Suprapubic skin (tissue), 3 donors: Measurements from ENCODE around the gene SLC8A1.

Experiments
- CTCF ChIP-seq, 2 donors: fragments of 200-600 bp in 1 of 2; fragments of 450-650 bp in 1 of 2; sonication (generic) in 1 of 2; IDR thresholded peaks; one replicate each; pipeline ENCODE4 v1.5.1; 2016 to 2019; ENCODE audit warnings: antibody characterized with exemption in 2 of 2, mild to moderate bottlenecking in 1 of 2, moderate library complexity in 1 of 2
- POLR2A ChIP-seq, 2 donors: fragments of 450-650 bp; IDR thresholded peaks; one replicate each; pipeline ENCODE4 v1.6.1; 2017; ENCODE audit warnings: antibody characterized with exemption in 2 of 2, mild to moderate bottlenecking in 2 of 2, moderate library complexity in 2 of 2

- TF ChIP-seq POLR2A (IDR thresholded peaks at IDR 0.05) (no peak), CTCF (IDR thresholded peaks at IDR 0.05) (no peak)
These were observed 65.7 kb downstream of the SLC8A1 start for GRCh38 chr2:40386177-40386576.
